Loucy (cell line): Measurements from ENCODE around the gene MAN1B1.

ENCODE experiments used
- H2AFZ ChIP-seq: fragments of 200-600 bp; sonication (generic); 2 replicates; pipeline ENCODE4 v1.6.0; 2016; ENCODE audit warnings: antibody characterized with exemption, mild to moderate bottlenecking, low read length, moderate library complexity
- H3F3A ChIP-seq: fragments of 200-600 bp; 2 replicates; pipeline ENCODE4 v1.6.0; 2016; ENCODE audit warnings: antibody characterized with exemption, low read depth, mild to moderate bottlenecking
- H3K27me3 ChIP-seq: fragments of 200-600 bp; sonication (generic); 2 replicates; pipeline ENCODE4 v1.6.1; 2014; ENCODE audit warnings: low read length, mild to moderate bottlenecking; ENCODE audit not compliant: insufficient read depth, poor library complexity, severe bottlenecking
- H3K36me3 ChIP-seq: fragments of 200-600 bp; sonication (generic); 2 replicates; pipeline ENCODE4 v1.6.1; 2016; ENCODE audit warnings: low read length; ENCODE audit not compliant: insufficient read depth
- H3K4me1 ChIP-seq: fragments of 200-600 bp; sonication (generic); 2 replicates; pipeline ENCODE4 v1.5.1; 2014; ENCODE audit warnings: low read length, mild to moderate bottlenecking; ENCODE audit not compliant: insufficient read depth, poor library complexity, severe bottlenecking
- H3K4me2 ChIP-seq: fragments of 200-600 bp; sonication (generic); 2 replicates; pipeline ENCODE4 v1.6.0; 2014; ENCODE audit warnings: antibody characterized with exemption, low read length, low read depth, mild to moderate bottlenecking; ENCODE audit not compliant: poor library complexity, severe bottlenecking
- H3K4me3 ChIP-seq: fragments of 200-600 bp; sonication (generic); 2 replicates; pipeline ENCODE4 v1.5.1; 2014; ENCODE audit warnings: low read length, mild to moderate bottlenecking, mixed read lengths; ENCODE audit not compliant: poor library complexity, severe bottlenecking
- H3K79me2 ChIP-seq: fragments of 200-600 bp; sonication (generic); 2 replicates; pipeline ENCODE4 v1.6.1; 2014; ENCODE audit warnings: low read length; ENCODE audit not compliant: insufficient read depth
- H3K9ac ChIP-seq: fragments of 200-600 bp; sonication (generic); 2 replicates; pipeline ENCODE4 v1.6.0; 2014; ENCODE audit warnings: mild to moderate bottlenecking, low read depth, low read length, moderate library complexity; ENCODE audit not compliant: poor library complexity, severe bottlenecking
- H3K9me2 ChIP-seq: fragments of 200-600 bp; sonication (generic); replicated peaks from 2 replicates; pipeline ENCODE4 v1.6.1; 2016; ENCODE audit warnings: low read depth, low read length, mixed read lengths
- H3K9me3 ChIP-seq: fragments of 200-600 bp; sonication (generic); 2 replicates; pipeline ENCODE4 v1.6.1; 2014; ENCODE audit warnings: mild to moderate bottlenecking, antibody characterized with exemption, low read length, low read depth; ENCODE audit not compliant: insufficient read depth
- H4K20me1 ChIP-seq: fragments of 200-600 bp; sonication (generic); 2 replicates; pipeline ENCODE4 v1.6.0; 2014; ENCODE audit warnings: antibody characterized with exemption, low read length, mild to moderate bottlenecking; ENCODE audit not compliant: insufficient read depth, poor library complexity, severe bottlenecking
- EZH2phosphoT487 ChIP-seq: fragments of 200-600 bp; IDR thresholded peaks from 2 replicates; pipeline ENCODE4 v1.6.1; 2018; ENCODE audit warnings: antibody characterized with exemption, mild to moderate bottlenecking, moderate library complexity, borderline replicate concordance
- TF ChIP-seq, protein P1 (sequence below): fragments of 200-600 bp; sonication (generic); conservative IDR thresholded peaks from 2 replicates; pipeline ENCODE4 v1.5.1; 2014; ENCODE audit warnings: mild to moderate bottlenecking, antibody characterized with exemption, low read length

MAN1B1 gene

DNA sequence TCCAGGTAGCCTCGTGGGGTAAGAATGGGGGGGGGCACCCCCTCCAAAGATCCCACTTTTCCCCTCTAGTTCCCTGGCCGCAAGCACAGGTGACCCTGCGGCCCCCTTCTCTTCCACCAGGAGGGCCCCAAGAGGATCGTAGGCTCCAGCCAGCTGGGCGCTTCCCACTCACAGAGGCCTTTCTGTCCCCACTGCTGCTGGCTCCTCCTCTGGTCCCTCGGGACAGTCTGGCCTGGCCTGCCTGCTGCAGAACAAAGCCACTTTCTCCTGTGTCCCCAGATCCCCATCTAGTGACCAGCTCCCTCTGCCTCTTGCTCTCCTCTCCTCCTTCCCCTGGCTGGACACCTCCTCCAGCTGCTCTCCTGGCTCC, 15.9 kb upstream of the MAN1B1 start:
- Histone ChIP-seq H3K4me3 (peak overlapping the region; percentile 87), H3K9ac (peak overlapping the region; percentile 93), H2AFZ (peak overlapping the region; percentile 67; the same call in 1 of the 2 replicates), H3K4me1 (peaks cover 24% of the 10 kb centered on the region), H3K36me3 (no peaks in the 10 kb centered on the region), H3K9me2 (no peaks in the 10 kb centered on the region), H3K79me2 (peaks cover 54% of the 10 kb centered on the region), H3K9me3 (no peaks in the 10 kb centered on the region), H3F3A (0 out of 2 replicates have a peak, but pooled peaks cover 3% of the 10 kb centered on the region), H3K4me2 (peak overlapping the region; percentile 98), H3K27me3 (no peaks in the 10 kb centered on the region), H4K20me1 (peaks cover 33% of the 10 kb centered on the region)
- TF ChIP-seq EZH2phosphoT487: no peak
- TF ChIP-seq, protein P1, sequence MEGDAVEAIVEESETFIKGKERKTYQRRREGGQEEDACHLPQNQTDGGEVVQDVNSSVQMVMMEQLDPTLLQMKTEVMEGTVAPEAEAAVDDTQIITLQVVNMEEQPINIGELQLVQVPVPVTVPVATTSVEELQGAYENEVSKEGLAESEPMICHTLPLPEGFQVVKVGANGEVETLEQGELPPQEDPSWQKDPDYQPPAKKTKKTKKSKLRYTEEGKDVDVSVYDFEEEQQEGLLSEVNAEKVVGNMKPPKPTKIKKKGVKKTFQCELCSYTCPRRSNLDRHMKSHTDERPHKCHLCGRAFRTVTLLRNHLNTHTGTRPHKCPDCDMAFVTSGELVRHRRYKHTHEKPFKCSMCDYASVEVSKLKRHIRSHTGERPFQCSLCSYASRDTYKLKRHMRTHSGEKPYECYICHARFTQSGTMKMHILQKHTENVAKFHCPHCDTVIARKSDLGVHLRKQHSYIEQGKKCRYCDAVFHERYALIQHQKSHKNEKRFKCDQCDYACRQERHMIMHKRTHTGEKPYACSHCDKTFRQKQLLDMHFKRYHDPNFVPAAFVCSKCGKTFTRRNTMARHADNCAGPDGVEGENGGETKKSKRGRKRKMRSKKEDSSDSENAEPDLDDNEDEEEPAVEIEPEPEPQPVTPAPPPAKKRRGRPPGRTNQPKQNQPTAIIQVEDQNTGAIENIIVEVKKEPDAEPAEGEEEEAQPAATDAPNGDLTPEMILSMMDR: no peak

DNA sequence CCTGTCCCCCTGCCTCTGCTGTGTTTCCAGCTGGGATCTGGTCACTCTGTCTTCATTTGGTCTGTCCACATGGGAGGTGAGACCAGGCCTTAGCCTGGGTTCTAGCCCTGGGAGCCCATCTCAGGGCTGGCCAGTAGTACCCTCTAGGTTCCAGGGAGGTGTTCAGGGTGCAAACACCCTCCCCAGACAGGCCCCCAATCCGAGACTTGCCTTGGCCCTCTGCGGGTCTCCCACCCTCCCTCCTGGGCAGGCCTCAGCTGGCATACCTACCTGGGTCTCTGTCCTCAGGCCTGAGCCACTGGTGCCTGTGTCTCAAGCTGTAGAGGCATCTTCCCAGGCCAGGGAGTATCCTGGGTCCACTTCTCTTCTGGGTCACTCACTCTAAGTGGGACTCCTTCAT, 15.5 kb upstream of the MAN1B1 start:
- Histone ChIP-seq H3K36me3 (no peaks in the 10 kb centered on the region), H4K20me1 (peaks cover 29% of the 10 kb centered on the region), H3K9me3 (no peaks in the 10 kb centered on the region), H3K4me2 (peak overlapping the region; percentile 98), H3F3A (0 out of 2 replicates have a peak, but pooled peaks cover 3% of the 10 kb centered on the region), H3K9ac (peak overlapping the region; percentile 93), H3K9me2 (no peaks in the 10 kb centered on the region), H3K4me3 (peak overlapping the region; percentile 87), H3K79me2 (peaks cover 51% of the 10 kb centered on the region), H2AFZ (peak overlapping the region; percentile 67; the same call in 1 of the 2 replicates), H3K4me1 (peaks cover 24% of the 10 kb centered on the region), H3K27me3 (no peaks in the 10 kb centered on the region)
- no peak for TF ChIP-seq EZH2phosphoT487
- TF ChIP-seq, protein P1: no peak

DNA sequence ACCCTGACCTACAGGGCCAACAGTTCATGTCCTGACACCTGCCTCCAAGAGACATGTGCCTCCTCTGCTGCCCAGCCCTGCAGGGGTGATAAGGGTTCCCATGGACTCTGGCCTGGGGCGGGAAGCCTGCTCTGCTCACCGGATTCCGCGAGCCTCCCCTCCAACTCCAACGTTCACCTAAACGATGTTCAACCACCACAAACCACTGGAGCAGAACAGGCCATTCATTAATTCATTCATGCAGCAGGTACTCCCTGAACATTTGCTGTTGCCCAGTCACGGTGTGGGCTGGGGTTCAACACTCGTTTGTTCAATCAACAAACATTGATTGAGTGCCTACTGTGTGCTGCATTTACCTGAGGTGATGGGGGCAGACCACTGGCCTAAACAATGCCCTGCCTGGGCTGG, 12.8 kb upstream of the MAN1B1 start:
- Histone ChIP-seq H4K20me1 (peaks cover 12% of the 10 kb centered on the region), H2AFZ (no peak overlapping the region), H3K4me3 (no peak overlapping the region), H3K79me2 (peaks cover 30% of the 10 kb centered on the region), H3K27me3 (no peaks in the 10 kb centered on the region), H3K4me2 (no peak overlapping the region), H3K4me1 (peaks cover 10% of the 10 kb centered on the region), H3F3A (no peaks in the 10 kb centered on the region), H3K9me2 (no peaks in the 10 kb centered on the region), H3K9me3 (no peaks in the 10 kb centered on the region), H3K9ac (no peak overlapping the region), H3K36me3 (no peaks in the 10 kb centered on the region)
- no peak for TF ChIP-seq EZH2phosphoT487
- TF ChIP-seq, protein P1: no peak
